Measurements from ENCODE around the gene MRPL42.
"Not testable (repeated sequence)": the region's sequence is repeated elsewhere in the genome, so short reads cannot be mapped to it uniquely, and the experiment has no call there.

Gene MRPL42

DNA sequence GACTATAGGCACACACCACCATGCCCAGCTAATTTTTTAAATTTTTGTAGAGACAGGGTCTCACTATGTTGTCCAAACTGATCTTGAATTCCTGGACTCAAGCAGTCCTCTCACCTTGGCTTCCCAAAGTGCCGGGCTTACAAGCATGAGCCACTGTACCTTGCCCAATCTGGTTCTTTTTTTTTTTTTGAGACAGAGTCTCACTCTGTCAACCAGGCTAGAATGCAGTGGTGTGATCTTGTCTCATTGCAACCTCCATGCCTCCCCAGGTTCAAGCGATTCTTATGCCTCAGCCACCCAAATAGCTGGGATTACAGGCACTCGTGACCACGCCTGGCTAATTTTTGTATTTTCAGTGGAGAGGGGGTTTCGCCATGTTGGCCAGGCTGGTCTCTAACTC, 15.4 kb downstream of the MRPL42 start:
- Histone ChIP-seq H3K9me3 (ENCODE audit: control insufficient read depth, insufficient read depth, low read length) (no peaks in the 10 kb centered on the region), H3K36me3 (ENCODE audit: control insufficient read depth, insufficient read depth, low read length) (peaks cover 40% of the 10 kb centered on the region), H3K27me3 (ENCODE audit: control insufficient read depth, insufficient read depth, low read length) (no peaks in the 10 kb centered on the region)

DNA sequence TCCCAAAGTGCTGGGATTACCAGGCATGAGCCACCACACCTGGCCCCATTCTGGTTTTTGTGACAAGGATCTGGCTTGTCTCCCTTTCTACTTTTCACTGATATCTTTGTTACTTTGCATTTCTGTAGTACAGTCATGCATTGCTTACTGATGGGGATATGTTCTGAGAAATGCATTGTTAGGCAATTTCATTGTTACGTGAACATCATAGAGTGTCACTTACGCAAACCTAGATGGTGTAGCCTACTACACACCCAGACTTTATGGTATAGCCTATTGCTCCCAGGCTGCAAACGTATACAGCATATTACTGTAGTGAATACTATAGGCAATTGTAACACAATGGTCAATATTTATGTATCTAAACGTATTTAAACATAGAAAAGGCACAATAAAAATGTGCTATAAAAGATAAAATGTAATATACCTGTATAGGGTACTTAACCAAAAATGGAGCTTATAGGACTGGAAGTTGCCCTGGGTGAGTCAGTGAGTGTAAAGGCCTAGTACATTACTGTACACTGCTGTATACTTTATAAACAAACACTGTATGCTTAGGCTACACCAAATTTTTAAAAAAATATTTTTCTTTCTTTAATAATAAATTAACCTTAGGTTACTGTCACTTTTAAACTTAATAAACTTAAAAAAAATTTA, 16.0 kb downstream of the MRPL42 start:
- Histone ChIP-seq H3K9ac (ENCODE audit: low read depth, low read length) (no peak overlapping the region), H3K9me3 (ENCODE audit: control insufficient read depth, insufficient read depth, low read length) (no peaks in the 10 kb centered on the region), H3K4me3 (ENCODE audit: low read depth, low read length) (no peak overlapping the region), H3K4me1 (ENCODE audit: control insufficient read depth, insufficient read depth, low read length) (no peaks in the 10 kb centered on the region), H3K27me3 (ENCODE audit: control insufficient read depth, insufficient read depth, low read length) (no peaks in the 10 kb centered on the region), H3K36me3 (ENCODE audit: control insufficient read depth, insufficient read depth, low read length) (peaks cover 42% of the 10 kb centered on the region)

More for the DNA sequence above, 15.4 kb downstream of the MRPL42 start:
- Histone ChIP-seq H3K9ac (ENCODE audit: low read depth, low read length) (no peak overlapping the region), H3K4me1 (ENCODE audit: control insufficient read depth, insufficient read depth, low read length) (no peaks in the 10 kb centered on the region), H3K4me3 (ENCODE audit: low read depth, low read length) (no peak overlapping the region)

DNA sequence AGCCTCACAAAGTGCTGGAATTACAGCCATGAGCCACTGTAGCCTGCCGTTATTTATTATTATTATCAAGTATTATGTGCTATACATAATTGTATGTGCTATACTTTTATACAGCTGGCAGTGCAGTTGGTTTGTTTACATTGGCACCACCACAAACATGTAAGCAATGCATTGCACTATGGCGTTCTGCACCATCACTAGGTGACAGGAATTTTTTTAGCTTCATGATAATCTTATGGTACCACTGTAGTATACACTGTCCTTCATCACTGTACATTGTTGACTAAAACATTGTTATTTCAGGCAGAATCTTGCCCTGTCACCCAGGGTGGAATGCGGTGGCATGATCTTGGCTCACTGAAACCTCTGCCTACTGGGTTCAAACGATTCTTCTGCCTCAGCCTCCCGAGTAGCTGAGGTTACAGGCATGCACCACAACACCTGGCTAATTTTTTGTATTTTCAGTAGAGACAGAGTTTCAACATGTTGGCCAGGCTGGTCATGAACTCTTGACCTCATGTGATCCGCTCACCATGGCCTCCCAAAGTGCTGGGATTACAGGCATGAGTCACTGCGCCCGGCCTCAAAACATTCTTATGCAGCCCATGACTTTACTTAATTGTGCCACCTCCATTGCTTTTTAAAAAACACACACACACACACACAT, 17.1 kb downstream of the MRPL42 start:
- Histone ChIP-seq H3K4me3 (ENCODE audit: low read depth, low read length) (no peak overlapping the region), H3K4me1 (ENCODE audit: control insufficient read depth, insufficient read depth, low read length) (no peaks in the 10 kb centered on the region), H3K9me3 (ENCODE audit: control insufficient read depth, insufficient read depth, low read length) (no peaks in the 10 kb centered on the region), H3K36me3 (ENCODE audit: control insufficient read depth, insufficient read depth, low read length) (peaks cover 42% of the 10 kb centered on the region), H3K27me3 (ENCODE audit: control insufficient read depth, insufficient read depth, low read length) (no peaks in the 10 kb centered on the region), H3K9ac (ENCODE audit: low read depth, low read length) (no peak overlapping the region)

DNA sequence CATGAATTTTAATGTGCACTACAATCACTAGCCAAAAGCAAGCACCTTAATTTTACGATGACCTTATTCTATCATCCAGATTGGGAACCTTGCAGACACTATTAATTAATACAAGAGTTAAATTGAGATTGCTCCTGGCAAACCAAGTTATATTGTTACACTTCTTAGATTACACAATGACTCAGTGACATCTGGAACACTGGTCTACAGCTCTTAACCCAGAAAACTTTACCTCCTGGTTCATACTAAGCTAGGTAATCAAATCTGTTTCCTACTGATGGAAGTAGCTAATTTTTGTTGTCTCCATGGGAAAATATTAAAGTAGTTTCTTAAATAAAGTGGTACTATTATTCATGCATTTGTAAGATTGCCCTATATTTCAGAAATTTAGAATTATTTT, 25.5 kb downstream of the MRPL42 start:
- H3K36me3 ChIP-seq (ENCODE audit: control insufficient read depth, insufficient read depth, low read length), result peaks cover 11% of the 10 kb centered on the region
- not testable (repeated sequence) for H3K9ac ChIP-seq (ENCODE audit: low read depth, low read length); H3K9me3 ChIP-seq (ENCODE audit: control insufficient read depth, insufficient read depth, low read length); H3K4me3 ChIP-seq (ENCODE audit: low read depth, low read length); H3K4me1 ChIP-seq (ENCODE audit: control insufficient read depth, insufficient read depth, low read length); H3K27me3 ChIP-seq (ENCODE audit: control insufficient read depth, insufficient read depth, low read length)

DNA sequence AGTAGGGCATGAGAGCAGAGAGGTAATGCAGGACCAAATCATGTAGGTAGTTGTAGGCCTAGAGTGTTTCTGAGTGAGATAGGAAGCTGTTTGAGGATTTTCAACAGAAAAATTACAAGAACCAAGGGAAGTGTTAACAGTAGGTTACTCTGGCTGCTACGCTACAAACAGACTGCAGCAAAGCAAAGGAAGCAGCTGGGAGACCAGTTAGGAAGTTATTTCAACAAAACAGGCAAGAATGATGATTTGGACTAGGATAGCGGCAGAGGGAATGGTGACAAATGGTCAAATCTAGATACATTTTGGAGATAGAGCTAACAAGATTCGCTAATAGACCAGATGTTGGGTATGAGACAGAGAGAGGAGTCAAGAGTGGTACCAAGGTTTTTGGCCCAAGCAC, 26.8 kb downstream of the MRPL42 start:
- no peaks in the 10 kb centered on the region for H3K4me1 ChIP-seq (ENCODE audit: control insufficient read depth, insufficient read depth, low read length)
- no peaks in the 10 kb centered on the region for H3K27me3 ChIP-seq (ENCODE audit: control insufficient read depth, insufficient read depth, low read length)
- no peak overlapping the region for H3K4me3 ChIP-seq (ENCODE audit: low read depth, low read length)
- no peaks in the 10 kb centered on the region for H3K9me3 ChIP-seq (ENCODE audit: control insufficient read depth, insufficient read depth, low read length)
- H3K36me3 ChIP-seq (ENCODE audit: control insufficient read depth, insufficient read depth, low read length), result peaks cover 9% of the 10 kb centered on the region
- no peak overlapping the region for H3K9ac ChIP-seq (ENCODE audit: low read depth, low read length)

DNA sequence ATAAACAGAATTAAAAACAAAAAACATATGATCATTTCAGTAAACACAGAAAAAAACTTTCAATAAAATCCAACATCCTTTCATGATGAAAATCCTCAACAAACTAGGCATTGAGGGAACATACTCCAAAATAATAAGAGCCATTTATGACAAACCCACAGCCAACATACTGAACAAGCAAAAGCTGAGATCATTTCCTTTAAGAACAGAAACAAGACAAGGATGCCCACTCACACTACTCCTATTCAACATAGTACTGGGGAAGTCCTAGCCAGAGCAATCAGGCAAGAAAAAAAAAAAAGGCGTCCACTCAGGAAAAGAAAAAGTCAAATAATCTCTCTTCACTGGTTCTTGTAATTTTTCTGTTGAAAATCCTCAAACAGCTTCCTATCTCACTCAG, 30.1 kb downstream of the MRPL42 start:
- Histone ChIP-seq H3K27me3 (ENCODE audit: control insufficient read depth, insufficient read depth, low read length) (no peaks in the 10 kb centered on the region), H3K4me3 (ENCODE audit: low read depth, low read length) (no peak overlapping the region), H3K36me3 (ENCODE audit: control insufficient read depth, insufficient read depth, low read length) (peaks cover 5% of the 10 kb centered on the region), H3K9me3 (ENCODE audit: control insufficient read depth, insufficient read depth, low read length) (no peaks in the 10 kb centered on the region), H3K4me1 (ENCODE audit: control insufficient read depth, insufficient read depth, low read length) (no peaks in the 10 kb centered on the region), H3K9ac (ENCODE audit: low read depth, low read length) (no peak overlapping the region)

DNA sequence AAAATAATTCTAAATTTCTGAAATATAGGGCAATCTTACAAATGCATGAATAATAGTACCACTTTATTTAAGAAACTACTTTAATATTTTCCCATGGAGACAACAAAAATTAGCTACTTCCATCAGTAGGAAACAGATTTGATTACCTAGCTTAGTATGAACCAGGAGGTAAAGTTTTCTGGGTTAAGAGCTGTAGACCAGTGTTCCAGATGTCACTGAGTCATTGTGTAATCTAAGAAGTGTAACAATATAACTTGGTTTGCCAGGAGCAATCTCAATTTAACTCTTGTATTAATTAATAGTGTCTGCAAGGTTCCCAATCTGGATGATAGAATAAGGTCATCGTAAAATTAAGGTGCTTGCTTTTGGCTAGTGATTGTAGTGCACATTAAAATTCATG, 31.5 kb downstream of the MRPL42 start:
- not testable (repeated sequence) for H3K9ac ChIP-seq (ENCODE audit: low read depth, low read length); H3K36me3 ChIP-seq (ENCODE audit: control insufficient read depth, insufficient read depth, low read length); H3K4me3 ChIP-seq (ENCODE audit: low read depth, low read length); H3K4me1 ChIP-seq (ENCODE audit: control insufficient read depth, insufficient read depth, low read length); H3K27me3 ChIP-seq (ENCODE audit: control insufficient read depth, insufficient read depth, low read length); H3K9me3 ChIP-seq (ENCODE audit: control insufficient read depth, insufficient read depth, low read length)

DNA sequence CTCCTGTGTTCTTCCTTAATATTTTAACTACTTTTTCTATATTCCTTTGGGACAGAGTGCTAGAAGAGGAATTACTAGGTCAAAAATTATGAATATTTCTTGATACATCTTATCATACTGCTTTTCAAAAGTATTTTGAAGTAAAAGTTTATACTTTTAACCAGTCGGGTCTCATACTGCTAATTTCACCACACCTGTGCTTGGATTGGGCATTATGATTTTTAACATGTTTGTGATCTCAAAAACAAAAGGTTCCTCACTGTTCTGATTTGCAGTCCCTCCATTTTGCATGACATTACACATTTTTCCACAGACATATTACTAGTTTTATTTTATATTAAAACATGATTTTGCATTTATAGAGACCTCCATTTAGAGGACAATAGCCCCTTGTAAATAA, 32.9 kb downstream of the MRPL42 start:
- H3K9me3 ChIP-seq (ENCODE audit: control insufficient read depth, insufficient read depth, low read length), result no peaks in the 10 kb centered on the region
- no peak overlapping the region for H3K4me3 ChIP-seq (ENCODE audit: low read depth, low read length)
- H3K9ac ChIP-seq (ENCODE audit: low read depth, low read length), result no peak overlapping the region
- H3K4me1 ChIP-seq (ENCODE audit: control insufficient read depth, insufficient read depth, low read length), result no peaks in the 10 kb centered on the region
- H3K27me3 ChIP-seq (ENCODE audit: control insufficient read depth, insufficient read depth, low read length), result no peaks in the 10 kb centered on the region
- no peaks in the 10 kb centered on the region for H3K36me3 ChIP-seq (ENCODE audit: control insufficient read depth, insufficient read depth, low read length)

DNA sequence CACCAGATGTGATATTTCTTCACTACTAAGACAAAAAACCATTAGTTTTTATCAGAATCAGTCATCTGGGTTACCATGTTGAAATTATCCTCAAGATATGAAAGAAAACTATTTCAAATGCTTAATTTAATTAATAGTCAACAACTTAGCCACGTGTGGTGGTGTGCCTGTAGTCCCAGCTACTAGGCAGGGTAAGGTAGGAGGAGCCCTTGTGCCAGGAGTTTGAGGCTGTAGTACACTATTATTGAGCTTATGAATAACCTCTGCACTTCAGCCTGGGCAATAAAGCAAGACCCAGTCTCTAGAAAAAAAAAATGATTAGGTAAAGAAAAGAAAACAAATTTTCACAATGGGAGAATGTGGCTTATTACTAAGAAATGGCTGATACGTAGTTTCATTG, 33.4 kb downstream of the MRPL42 start:
- Histone ChIP-seq H3K36me3 (ENCODE audit: control insufficient read depth, insufficient read depth, low read length) (no peaks in the 10 kb centered on the region), H3K4me1 (ENCODE audit: control insufficient read depth, insufficient read depth, low read length) (no peaks in the 10 kb centered on the region), H3K9me3 (ENCODE audit: control insufficient read depth, insufficient read depth, low read length) (no peaks in the 10 kb centered on the region), H3K9ac (ENCODE audit: low read depth, low read length) (no peak overlapping the region), H3K4me3 (ENCODE audit: low read depth, low read length) (no peak overlapping the region), H3K27me3 (ENCODE audit: control insufficient read depth, insufficient read depth, low read length) (no peaks in the 10 kb centered on the region)

DNA sequence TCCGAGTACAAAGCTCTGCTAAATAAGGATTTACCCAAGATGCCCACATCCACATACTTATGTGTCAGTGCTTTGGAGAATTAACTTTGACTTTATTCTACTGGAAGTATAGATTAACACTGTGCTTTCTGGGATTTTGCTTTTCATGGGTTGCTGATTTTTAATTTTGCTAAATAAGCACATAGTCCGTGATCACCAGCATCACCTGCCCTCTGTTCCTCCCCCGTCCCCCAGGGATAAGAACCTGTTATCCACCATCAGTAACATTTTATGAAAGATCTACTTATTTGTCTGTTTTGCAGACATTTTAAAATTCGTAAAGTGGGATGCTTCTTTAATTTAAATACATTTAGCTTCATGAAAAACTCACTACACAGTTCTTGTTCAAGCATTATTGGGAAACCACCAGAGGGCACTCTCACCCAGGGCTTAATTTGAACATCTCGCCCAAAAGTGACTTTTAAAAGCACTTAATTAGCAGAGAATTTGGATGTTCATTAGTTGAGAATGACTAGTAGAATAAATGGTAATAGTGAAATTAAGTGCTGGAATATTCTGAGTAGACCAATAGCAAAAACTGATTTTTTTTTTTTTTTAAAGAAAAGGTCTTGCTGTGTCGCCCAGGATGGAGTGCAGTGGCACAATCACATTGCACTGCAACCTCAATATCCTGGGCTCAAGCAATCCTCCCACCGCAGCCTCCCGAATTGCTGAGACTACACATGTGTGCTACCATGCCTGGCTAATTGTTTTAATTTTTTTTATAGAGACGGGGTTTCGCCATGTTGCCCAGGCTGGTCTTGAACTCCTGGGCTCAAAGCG, 35.7 kb downstream of the MRPL42 start:
- H3K9me3 ChIP-seq (ENCODE audit: control insufficient read depth, insufficient read depth, low read length), result no peaks in the 10 kb centered on the region
- H3K4me3 ChIP-seq (ENCODE audit: low read depth, low read length), result no peak overlapping the region
- H3K27me3 ChIP-seq (ENCODE audit: control insufficient read depth, insufficient read depth, low read length), result no peaks in the 10 kb centered on the region
- H3K9ac ChIP-seq (ENCODE audit: low read depth, low read length), result no peak overlapping the region
- H3K4me1 ChIP-seq (ENCODE audit: control insufficient read depth, insufficient read depth, low read length), result no peaks in the 10 kb centered on the region
- no peaks in the 10 kb centered on the region for H3K36me3 ChIP-seq (ENCODE audit: control insufficient read depth, insufficient read depth, low read length)

DNA sequence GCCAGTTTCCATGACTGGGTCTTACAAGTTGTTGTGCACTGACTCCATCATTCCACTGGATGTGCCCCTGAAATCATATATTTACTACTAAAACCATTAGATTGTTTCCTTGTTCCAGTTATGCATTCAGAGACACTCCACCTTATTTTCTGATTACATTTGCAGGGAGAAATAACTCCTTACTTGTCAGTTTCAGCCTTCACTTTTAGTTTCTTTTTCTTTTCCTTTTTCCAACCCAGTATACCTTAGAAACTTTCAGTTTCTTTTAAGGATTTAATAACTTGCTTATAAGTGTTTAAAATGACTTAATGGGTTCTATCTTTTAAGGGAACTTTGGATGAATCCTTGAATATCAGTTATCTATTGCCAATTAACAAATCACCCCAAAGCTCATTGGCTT, 39.9 kb downstream of the MRPL42 start:
- Histone ChIP-seq H3K4me1 (ENCODE audit: control insufficient read depth, insufficient read depth, low read length) (no peaks in the 10 kb centered on the region), H3K9me3 (ENCODE audit: control insufficient read depth, insufficient read depth, low read length) (no peaks in the 10 kb centered on the region), H3K9ac (ENCODE audit: low read depth, low read length) (no peak overlapping the region), H3K27me3 (ENCODE audit: control insufficient read depth, insufficient read depth, low read length) (no peaks in the 10 kb centered on the region), H3K4me3 (ENCODE audit: low read depth, low read length) (no peak overlapping the region), H3K36me3 (ENCODE audit: control insufficient read depth, insufficient read depth, low read length) (no peaks in the 10 kb centered on the region)

DNA sequence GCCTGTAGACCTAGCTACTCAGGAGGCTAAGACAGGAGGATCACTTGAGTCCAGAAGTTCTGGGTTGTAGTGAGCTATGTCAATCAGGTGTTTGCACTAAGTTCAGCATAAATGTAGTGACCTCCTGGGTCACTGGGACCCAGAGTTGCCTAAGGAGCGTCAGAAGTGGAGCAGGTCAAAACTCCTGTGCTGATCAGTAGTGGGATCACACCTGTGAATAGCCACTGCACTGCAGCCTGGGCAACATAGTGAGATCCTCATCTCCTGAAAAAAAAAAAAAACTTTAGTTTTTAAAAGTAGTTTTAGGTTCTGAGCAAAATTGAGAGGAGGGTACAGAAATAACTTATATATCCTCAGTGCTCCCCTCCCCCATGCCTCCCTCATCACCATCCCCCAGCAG, 42.2 kb downstream of the MRPL42 start:
- Histone ChIP-seq H3K27me3 (ENCODE audit: control insufficient read depth, insufficient read depth, low read length) (no peaks in the 10 kb centered on the region), H3K4me1 (ENCODE audit: control insufficient read depth, insufficient read depth, low read length) (no peaks in the 10 kb centered on the region), H3K36me3 (ENCODE audit: control insufficient read depth, insufficient read depth, low read length) (no peaks in the 10 kb centered on the region), H3K4me3 (ENCODE audit: low read depth, low read length) (no peak overlapping the region), H3K9ac (ENCODE audit: low read depth, low read length) (no peak overlapping the region), H3K9me3 (ENCODE audit: control insufficient read depth, insufficient read depth, low read length) (no peaks in the 10 kb centered on the region)
